ENCODE data around the gene DLG1.

- TF ChIP-seq CTCF (IDR thresholded peaks at IDR 0.05; ENCODE audit: poor library complexity) (no peak), EZH2 (IDR thresholded peaks at IDR 0.05; ENCODE audit: borderline replicate concordance) (no peak), EZH2phosphoT487 (IDR thresholded peaks at IDR 0.05; ENCODE audit: low read depth, severe bottlenecking, unreplicated experiment) (no peak)
These were observed 7.4 kb upstream of the DLG1 start for GRCh38 chr3:197305854-197306253.
